GM18519 (cell line): ENCODE data around the gene FILIP1.

Experiments
- ATAC-seq: cut with Tn5 transposase; IDR thresholded peaks from one replicate; pipeline ENCODE4 v1.9.1; 2021; ENCODE audit warnings: mild to moderate bottlenecking, moderate library complexity; ENCODE audit not compliant: unreplicated experiment, low FRiP score

Gene FILIP1

GRCh38 chr6:75347898-75348610 is 145.5 kb downstream of the FILIP1 start:
- ATAC-seq, result no peak

GRCh38 chr6:75345413-75345812 is 148.2 kb downstream of the FILIP1 start:
- ATAC-seq, result no peak

DNA sequence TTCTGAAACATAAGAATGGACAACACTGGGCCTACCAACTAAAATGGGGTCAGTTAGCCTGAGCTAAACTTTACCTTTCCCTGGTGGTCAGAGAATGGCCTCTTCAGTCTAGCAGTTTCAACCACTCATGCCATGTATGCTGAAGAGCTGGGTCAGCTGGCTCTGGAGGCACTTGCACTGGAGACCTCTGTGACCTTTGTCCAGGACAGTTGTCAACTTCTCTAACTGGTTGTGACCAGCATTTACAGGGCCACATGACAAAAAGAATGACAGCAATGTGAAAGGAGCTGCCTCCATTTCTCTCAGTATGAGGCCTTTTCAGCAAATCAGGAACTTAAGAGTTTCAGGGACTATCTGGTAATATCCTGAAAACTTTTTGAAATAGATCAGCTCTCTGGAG is 149.1 kb downstream of the FILIP1 start:
- ATAC-seq, result no peak

GRCh38 chr6:75344021-75344420 is 149.6 kb downstream of the FILIP1 start:
- no peak for ATAC-seq

- no peak for ATAC-seq
These were observed 155.6 kb downstream of the FILIP1 start for GRCh38 chr6:75337835-75338580.

DNA sequence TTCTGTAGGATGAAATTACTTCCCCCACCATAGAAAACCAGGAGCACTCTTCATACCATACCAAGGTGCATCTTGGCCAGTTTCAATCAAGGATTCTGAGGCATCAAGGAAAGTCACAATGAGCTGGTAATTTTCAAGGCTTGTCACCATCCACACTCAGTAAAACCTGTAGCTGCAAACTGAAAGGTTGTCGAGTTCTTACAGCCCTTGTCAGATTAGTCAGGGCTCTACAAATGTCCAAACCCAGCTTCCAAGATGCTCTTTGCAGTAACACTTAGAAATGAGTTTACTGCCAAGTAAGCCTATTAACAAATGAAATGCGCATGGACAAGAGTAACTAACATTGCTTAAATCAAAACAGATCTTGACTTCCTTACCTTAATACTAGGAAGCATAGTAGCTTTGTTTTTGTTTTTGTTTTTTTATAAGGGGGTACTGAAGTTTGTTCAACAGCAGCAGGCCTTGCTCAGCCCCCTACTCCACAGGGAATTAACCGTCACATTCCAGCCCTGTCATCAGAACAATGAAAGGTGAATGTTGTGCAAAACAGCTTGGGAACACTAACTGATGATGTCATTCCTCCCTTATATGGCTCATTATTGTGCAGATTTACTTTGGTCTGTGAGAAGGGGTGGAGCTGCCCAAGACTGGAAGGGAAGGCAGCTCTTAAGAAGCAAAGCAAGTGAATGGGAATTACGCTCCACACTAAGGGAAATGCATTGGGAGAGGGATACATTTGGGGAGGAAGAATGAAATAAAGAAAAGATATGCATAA is 159.1 kb downstream of the FILIP1 start:
- ATAC-seq, result no peak

GRCh38 chr6:75333676-75334200 is 159.9 kb downstream of the FILIP1 start:
- ATAC-seq, result no peak

GRCh38 chr6:75331151-75331550 is 162.4 kb downstream of the FILIP1 start:
- ATAC-seq, result no peak

GRCh38 chr6:75329703-75330102 is 163.9 kb downstream of the FILIP1 start:
- no peak for ATAC-seq

DNA sequence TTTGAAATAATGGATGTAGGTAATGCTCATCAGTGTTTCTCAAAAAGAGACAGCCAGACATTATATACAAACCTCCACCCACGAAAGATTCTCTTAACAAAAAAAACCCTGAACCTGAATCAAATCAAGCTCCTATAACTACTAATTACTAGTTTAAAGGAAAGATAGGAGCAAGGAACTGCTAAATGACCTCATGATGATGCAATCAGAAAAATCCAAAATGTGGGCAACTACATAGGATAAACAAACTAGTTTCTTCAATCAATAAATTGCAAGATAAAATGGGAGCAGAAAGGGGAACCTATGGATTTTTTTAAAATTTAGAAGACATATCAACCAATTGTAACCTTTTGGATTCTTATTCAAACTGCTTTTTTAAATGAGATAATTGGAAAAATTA is 165.8 kb downstream of the FILIP1 start:
- ATAC-seq, result no peak

GRCh38 chr6:75326557-75327258 is 166.9 kb downstream of the FILIP1 start:
- no peak for ATAC-seq

DNA sequence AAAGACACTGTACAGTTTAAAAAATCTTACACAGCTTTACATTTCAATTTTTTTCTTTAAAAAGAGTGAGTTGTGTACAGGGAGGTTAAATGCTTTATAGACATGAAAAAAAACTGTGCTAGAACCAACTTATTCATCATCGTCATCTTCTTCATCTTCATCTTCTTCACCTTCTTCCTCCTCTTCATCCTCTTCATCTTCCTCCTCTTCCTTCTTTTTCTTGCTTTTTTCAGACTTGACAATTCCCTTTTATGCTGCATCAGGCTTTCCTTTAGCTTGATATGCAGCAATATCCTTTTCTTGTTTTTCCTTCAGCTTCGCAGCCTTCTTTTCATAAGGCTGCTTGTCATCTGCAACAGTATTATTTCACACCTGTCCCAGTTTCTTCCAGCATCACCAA is 174.7 kb downstream of the FILIP1 start:
- no peak for ATAC-seq

GRCh38 chr6:75317503-75318206 is 175.9 kb downstream of the FILIP1 start:
- ATAC-seq, result no peak

- ATAC-seq, result no peak
These were observed 177.6 kb downstream of the FILIP1 start for GRCh38 chr6:75315978-75316377.

DNA sequence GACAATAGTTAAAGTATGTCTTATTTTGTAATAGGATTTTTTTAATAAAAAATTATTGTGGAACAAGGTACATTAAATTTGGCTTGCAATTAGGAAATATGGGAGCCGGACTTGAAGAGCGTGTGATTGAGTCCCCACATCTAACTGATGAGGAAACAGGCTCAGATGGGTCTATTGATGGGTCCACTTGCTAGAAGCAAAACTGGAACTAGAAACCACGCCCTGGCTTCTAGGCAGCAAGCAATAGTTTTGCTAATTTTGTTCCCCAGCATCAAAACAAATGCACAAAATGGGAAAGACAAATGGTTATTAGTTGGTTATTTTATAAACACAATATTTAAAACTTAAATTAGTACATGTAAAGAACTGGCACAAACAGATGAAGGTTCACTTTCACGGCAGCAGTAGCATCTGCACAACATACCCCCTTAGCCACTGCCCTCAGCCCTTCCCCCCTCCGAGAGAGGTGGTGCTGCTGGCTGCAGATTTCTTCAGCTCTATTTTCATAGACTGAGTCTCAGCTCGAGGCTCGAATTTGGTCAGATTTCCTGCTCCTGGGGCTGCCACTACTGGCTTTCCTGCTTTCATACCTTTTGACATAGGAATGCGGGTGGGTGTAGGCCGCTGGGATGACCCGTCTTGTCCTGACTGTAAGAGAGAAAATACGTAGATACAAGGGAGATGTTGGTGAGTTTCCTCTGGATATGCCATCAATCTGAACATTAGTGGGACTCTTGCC is 185.2 kb downstream of the FILIP1 start:
- no peak for ATAC-seq

- no peak for ATAC-seq
These were observed 186.1 kb downstream of the FILIP1 start for GRCh38 chr6:75307364-75308004.

GRCh38 chr6:75306064-75306463 is 187.5 kb downstream of the FILIP1 start:
- no peak for ATAC-seq

GRCh38 chr6:75305573-75305972 is 188.0 kb downstream of the FILIP1 start:
- no peak for ATAC-seq

GRCh38 chr6:75302280-75302679 is 191.3 kb downstream of the FILIP1 start:
- ATAC-seq, result no peak
